Osteoblast (primary cell): ENCODE data around the gene PRKCA. TPM values are rescaled to one million over a fixed set of nuclear protein-coding genes. Genes with fewer than 3 reads are reported as not detected.

ENCODE experiments used
- DNase-seq: peaks from one replicate; pipeline ENCODE4 v3.0.0; 2011; ENCODE audit warnings: low spot score, mixed read lengths; ENCODE audit not compliant: insufficient read length; ENCODE audit errors: missing footprints
- H2AFZ ChIP-seq: 2 replicates; pipeline ENCODE4 v1.6.0; 2011; ENCODE audit warnings: mild to moderate bottlenecking, low read length
- H3K27ac ChIP-seq: 2 replicates; pipeline ENCODE4 v1.5.1; 2011; ENCODE audit warnings: mild to moderate bottlenecking, low read depth, low read length, moderate library complexity
- H3K27me3 ChIP-seq: 2 replicates; pipeline ENCODE4 v1.6.0; 2012; ENCODE audit warnings: mild to moderate bottlenecking, control low read depth, inconsistent platforms, low read length, moderate library complexity; ENCODE audit not compliant: insufficient read depth
- H3K36me3 ChIP-seq: 2 replicates; pipeline ENCODE4 v1.5.1; 2011; ENCODE audit warnings: mild to moderate bottlenecking, low read length, control low read depth, moderate library complexity; ENCODE audit not compliant: insufficient read depth
- H3K4me1 ChIP-seq: 2 replicates; pipeline ENCODE4 v1.5.1; 2011; ENCODE audit warnings: mild to moderate bottlenecking, low read length, control low read depth, moderate library complexity; ENCODE audit not compliant: insufficient read depth
- H3K4me2 ChIP-seq: 2 replicates; pipeline ENCODE4 v1.6.0; 2011; ENCODE audit warnings: mild to moderate bottlenecking, low read length; ENCODE audit not compliant: insufficient read depth
- H3K4me3 ChIP-seq: fragments of 200-600 bp; sonication (generic); 3 replicates; pipeline ENCODE4 v1.5.1; 2012; ENCODE audit warnings: mild to moderate bottlenecking, low read length, inconsistent platforms; ENCODE audit not compliant: insufficient read depth
- H3K79me2 ChIP-seq: 2 replicates; pipeline ENCODE4 v1.6.0; 2012; ENCODE audit warnings: mild to moderate bottlenecking, low read length, control low read depth, inconsistent platforms; ENCODE audit not compliant: insufficient read depth
- H3K9me3 ChIP-seq: 2 replicates; pipeline ENCODE4 v1.5.1; 2011; ENCODE audit warnings: low read depth, low read length, control low read depth
- H4K20me1 ChIP-seq: 2 replicates; pipeline ENCODE4 v1.6.0; 2012; ENCODE audit warnings: mild to moderate bottlenecking, low read length, control low read depth; ENCODE audit not compliant: insufficient read depth
- total RNA-seq: library from RNA; depleted of rRNA; stranded (reverse); fragments of >200 nt; gene quantifications from 2 replicates; pipeline ENCODE4 v1.2.3, GENCODE V29; 2012
- TF ChIP-seq, protein P1 (sequence below): IDR thresholded peaks from 2 replicates; pipeline ENCODE4 v1.5.1; 2011; ENCODE audit warnings: mild to moderate bottlenecking, low read depth, low read length, moderate library complexity; ENCODE audit errors: extremely low read depth

Gene PRKCA
- total RNA-seq, 1 donor, result 46.0 TPM

DNA sequence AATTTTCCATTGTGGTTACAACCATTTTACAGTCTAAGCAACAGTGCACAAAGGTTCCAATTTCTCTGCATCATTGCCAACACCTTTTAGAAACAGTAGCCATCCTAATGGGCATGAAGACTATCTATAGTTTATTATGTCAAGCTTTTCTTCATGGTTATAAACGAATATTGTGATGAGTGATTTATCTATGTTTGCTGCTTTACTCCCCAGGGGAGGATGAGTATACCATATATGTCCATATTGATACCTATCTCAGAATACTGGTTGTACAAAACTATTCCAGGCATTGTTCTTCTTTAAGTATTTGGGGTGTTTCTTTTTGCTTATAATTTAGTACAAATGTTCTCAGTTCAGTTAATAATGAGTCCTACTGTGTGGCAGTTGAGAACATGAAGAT, 98.3 kb downstream of the PRKCA start:
- no peak for DNase-seq
- H3K36me3 ChIP-seq, result no peaks in the 10 kb centered on the region
- TF ChIP-seq, protein P1, sequence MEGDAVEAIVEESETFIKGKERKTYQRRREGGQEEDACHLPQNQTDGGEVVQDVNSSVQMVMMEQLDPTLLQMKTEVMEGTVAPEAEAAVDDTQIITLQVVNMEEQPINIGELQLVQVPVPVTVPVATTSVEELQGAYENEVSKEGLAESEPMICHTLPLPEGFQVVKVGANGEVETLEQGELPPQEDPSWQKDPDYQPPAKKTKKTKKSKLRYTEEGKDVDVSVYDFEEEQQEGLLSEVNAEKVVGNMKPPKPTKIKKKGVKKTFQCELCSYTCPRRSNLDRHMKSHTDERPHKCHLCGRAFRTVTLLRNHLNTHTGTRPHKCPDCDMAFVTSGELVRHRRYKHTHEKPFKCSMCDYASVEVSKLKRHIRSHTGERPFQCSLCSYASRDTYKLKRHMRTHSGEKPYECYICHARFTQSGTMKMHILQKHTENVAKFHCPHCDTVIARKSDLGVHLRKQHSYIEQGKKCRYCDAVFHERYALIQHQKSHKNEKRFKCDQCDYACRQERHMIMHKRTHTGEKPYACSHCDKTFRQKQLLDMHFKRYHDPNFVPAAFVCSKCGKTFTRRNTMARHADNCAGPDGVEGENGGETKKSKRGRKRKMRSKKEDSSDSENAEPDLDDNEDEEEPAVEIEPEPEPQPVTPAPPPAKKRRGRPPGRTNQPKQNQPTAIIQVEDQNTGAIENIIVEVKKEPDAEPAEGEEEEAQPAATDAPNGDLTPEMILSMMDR, result no peak
- H2AFZ ChIP-seq, result no peak overlapping the region
- H4K20me1 ChIP-seq, result peaks cover 54% of the 10 kb centered on the region
- peaks cover 9% of the 10 kb centered on the region for H3K4me1 ChIP-seq
- H3K27me3 ChIP-seq, result no peaks in the 10 kb centered on the region
- no peak overlapping the region for H3K27ac ChIP-seq
- no peak overlapping the region for H3K4me3 ChIP-seq
- H3K4me2 ChIP-seq, result no peak overlapping the region
- no peaks in the 10 kb centered on the region for H3K9me3 ChIP-seq
- peaks cover 86% of the 10 kb centered on the region for H3K79me2 ChIP-seq

DNA sequence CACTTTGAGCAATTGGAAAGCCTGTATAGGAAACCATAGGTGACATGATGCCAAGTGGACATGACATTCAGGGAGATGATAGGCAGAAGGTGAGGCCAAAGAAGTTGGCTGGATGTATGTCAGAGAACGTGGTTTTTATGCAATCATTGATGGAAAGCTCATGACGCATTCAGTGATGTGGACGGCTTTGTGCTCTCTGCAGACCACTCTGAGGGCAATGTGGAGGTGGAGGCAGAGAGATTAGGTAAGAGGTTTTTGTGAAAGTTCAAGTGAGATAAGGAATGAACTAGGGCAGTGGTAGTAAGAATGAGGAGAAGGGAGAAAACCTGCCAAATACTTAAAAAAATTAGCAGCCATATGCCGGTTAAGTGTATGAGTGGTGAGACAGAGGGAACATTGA, 99.0 kb downstream of the PRKCA start:
- H4K20me1 ChIP-seq, result peaks cover 59% of the 10 kb centered on the region
- H3K9me3 ChIP-seq, result no peaks in the 10 kb centered on the region
- H3K4me2 ChIP-seq, result no peak overlapping the region
- H3K79me2 ChIP-seq, result peaks cover 86% of the 10 kb centered on the region
- TF ChIP-seq, protein P1, result no peak
- H2AFZ ChIP-seq, result no peak overlapping the region
- no peaks in the 10 kb centered on the region for H3K36me3 ChIP-seq
- no peak for DNase-seq
- H3K4me1 ChIP-seq, result peaks cover 12% of the 10 kb centered on the region
- H3K27me3 ChIP-seq, result no peaks in the 10 kb centered on the region
- H3K27ac ChIP-seq, result no peak overlapping the region
- H3K4me3 ChIP-seq, result no peak overlapping the region

DNA sequence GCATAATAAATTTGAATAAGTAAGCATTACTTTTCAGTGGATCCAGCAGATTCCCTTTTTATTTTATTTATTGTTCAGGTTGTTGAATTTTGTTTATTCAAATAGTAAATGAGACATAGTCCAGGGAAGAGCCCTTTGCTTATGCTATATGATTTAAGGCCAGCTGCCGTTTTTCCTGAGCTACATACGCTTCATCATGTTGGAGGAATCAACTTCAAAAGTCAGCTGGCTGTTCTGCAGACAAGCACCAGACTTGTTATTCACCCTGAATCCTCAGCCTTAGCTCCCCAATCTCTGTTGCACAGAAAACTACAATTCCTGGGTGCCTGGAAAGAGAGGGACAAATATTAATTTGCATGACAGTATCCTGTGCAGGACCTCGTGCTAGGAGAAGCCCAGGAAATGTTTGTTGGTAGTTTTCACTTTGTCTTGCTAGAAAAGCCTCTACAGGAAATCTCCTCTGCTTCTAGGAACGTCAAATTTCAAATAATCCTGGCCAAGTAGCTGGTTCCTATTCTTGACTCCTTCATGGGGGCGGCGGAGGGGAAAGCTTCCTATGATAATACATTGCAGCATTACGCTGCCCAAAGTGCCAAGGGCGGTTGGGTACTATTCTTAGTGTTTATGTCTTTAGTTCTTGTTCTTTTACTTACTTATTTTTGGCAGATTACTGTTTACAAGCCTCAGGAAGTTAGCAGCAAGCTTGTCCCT, 101.6 kb downstream of the PRKCA start:
- no peak overlapping the region for H2AFZ ChIP-seq
- H3K4me2 ChIP-seq, result no peak overlapping the region
- H3K79me2 ChIP-seq, result peaks cover 92% of the 10 kb centered on the region
- no peaks in the 10 kb centered on the region for H3K27me3 ChIP-seq
- H3K36me3 ChIP-seq, result no peaks in the 10 kb centered on the region
- H3K4me1 ChIP-seq, result peaks cover 9% of the 10 kb centered on the region
- peaks cover 66% of the 10 kb centered on the region for H4K20me1 ChIP-seq
- TF ChIP-seq, protein P1, result no peak
- no peak overlapping the region for H3K27ac ChIP-seq
- DNase-seq, result no peak
- H3K4me3 ChIP-seq, result no peak overlapping the region
- H3K9me3 ChIP-seq, result no peaks in the 10 kb centered on the region

DNA sequence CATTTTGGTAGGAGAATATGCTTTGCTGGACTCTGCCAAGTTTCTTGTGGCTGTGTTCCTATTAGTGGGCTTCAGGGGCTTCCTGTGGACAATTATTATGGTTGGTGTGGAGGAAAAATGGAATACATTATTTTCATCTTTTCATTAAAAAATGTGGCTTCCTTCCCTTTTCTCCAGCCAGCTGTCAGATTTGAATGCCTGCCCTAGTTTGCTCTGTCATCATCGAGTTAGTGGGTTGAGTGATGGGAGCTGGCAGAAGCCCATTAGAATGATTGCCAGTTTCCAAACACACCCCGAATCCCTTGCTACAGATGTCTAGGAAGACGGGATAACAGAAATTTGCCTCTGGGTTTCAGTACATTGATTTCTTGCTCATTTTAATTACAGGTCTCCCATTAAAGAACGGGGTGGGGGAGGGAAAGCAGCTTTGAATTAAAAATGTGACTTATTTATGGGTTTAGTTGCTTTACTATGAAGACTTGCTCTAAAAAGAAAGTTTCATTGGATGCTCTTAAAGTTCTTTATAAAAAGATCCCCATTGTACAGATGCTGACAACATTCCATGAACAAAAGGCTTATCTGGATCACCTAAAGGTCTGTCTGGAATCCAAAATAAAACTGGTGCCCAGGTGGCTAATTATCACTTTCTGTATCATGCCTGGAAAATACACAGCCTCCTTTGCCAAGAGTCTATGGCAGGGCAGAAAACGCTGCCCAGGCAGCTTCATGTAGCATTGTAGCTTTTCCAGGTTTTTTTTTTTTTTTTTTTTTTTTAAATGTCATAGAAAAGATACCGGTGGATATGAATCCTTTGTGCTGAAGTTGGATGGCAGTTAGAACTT, 103.6 kb downstream of the PRKCA start:
- no peaks in the 10 kb centered on the region for H3K9me3 ChIP-seq
- no peak overlapping the region for H2AFZ ChIP-seq
- no peaks in the 10 kb centered on the region for H3K36me3 ChIP-seq
- H4K20me1 ChIP-seq, result peaks cover 65% of the 10 kb centered on the region
- TF ChIP-seq, protein P1, result no peak
- peaks cover 9% of the 10 kb centered on the region for H3K4me1 ChIP-seq
- no peaks in the 10 kb centered on the region for H3K27me3 ChIP-seq
- peaks cover 90% of the 10 kb centered on the region for H3K79me2 ChIP-seq
- H3K4me3 ChIP-seq, result no peak overlapping the region
- no peak overlapping the region for H3K27ac ChIP-seq
- no peak for DNase-seq
- no peak overlapping the region for H3K4me2 ChIP-seq
